ENCODE results near the gene AHNAK. TPM values are rescaled to one million over a fixed set of nuclear protein-coding genes. Genes with fewer than 3 reads are reported as not detected.

The AHNAK gene
- total and polyA plus RNA-seq, 2 donors (not counting 3 experiments of a cell fraction or from before 2014, with no cell fraction given): 35.2 to 436 TPM

DNA sequence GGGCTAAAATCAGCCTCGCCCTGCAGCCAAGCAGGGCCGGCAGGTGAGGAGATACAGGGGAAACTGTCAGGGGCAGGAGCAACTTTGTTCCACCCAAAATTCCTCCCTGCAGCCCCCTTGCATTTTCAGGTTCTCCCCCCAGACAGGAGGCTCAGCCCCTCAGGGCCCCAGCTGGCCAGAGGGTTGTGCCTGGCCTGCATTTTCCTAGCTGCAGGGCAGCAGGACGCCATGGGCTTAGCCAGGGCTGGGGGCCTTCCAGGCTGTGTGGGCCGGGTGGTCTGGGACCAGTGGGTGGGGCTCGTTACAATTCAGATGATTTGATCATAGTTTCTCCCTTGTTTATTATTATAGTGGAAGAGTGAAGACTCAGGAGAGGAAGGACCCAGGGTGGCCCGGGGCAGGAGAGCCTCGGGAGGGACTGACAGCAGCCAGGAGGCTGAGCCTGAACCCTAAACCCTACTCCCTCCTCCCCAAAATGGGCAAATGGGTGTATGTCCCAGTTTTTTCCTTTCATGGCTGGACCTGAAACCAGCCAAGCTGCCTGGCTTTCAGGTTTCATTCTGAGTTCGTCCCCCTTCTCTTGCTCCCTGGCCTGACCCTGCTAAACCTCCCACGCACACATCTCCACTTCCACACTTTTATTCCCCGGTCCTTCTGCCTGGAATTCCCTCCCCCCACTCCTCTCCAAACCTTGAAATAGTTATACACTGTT is 40.0 kb downstream of the AHNAK start:
- TF ChIP-seq EZH2 (IDR thresholded peaks at IDR 0.05; ENCODE audit: borderline replicate concordance, low read depth, low read length, severe bottlenecking) (no peak), POLR2AphosphoS5 (IDR thresholded peaks at IDR 0.05; ENCODE audit: insufficient read depth, low read depth, low read length) (no peak), FOS (IDR thresholded peaks at IDR 0.05; ENCODE audit: borderline replicate concordance, insufficient read depth, low read length) (no peak), JUN (IDR thresholded peaks at IDR 0.05; ENCODE audit: borderline replicate concordance, insufficient read depth, insufficient read length, low read depth) (no peak)
- TF ChIP-seq, protein P1, sequence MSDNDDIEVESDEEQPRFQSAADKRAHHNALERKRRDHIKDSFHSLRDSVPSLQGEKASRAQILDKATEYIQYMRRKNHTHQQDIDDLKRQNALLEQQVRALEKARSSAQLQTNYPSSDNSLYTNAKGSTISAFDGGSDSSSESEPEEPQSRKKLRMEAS (IDR thresholded peaks at IDR 0.05; ENCODE audit: insufficient read depth, insufficient read length): no peak
- TF ChIP-seq, protein P2, sequence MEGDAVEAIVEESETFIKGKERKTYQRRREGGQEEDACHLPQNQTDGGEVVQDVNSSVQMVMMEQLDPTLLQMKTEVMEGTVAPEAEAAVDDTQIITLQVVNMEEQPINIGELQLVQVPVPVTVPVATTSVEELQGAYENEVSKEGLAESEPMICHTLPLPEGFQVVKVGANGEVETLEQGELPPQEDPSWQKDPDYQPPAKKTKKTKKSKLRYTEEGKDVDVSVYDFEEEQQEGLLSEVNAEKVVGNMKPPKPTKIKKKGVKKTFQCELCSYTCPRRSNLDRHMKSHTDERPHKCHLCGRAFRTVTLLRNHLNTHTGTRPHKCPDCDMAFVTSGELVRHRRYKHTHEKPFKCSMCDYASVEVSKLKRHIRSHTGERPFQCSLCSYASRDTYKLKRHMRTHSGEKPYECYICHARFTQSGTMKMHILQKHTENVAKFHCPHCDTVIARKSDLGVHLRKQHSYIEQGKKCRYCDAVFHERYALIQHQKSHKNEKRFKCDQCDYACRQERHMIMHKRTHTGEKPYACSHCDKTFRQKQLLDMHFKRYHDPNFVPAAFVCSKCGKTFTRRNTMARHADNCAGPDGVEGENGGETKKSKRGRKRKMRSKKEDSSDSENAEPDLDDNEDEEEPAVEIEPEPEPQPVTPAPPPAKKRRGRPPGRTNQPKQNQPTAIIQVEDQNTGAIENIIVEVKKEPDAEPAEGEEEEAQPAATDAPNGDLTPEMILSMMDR (IDR thresholded peaks at IDR 0.05; ENCODE audit: extremely low read depth in 1 of 2, insufficient read depth in 1 of 2, low read depth in 1 of 2, low read length in 2 of 2): no peak
- Histone ChIP-seq H3K4me3 (replicated peaks in 1 of 3; ENCODE audit: insufficient read depth in 1 of 3, low read depth in 1 of 3, low read length in 3 of 3) (no peak overlapping the region), H3K4me2 (ENCODE audit: insufficient read depth, low read length) (no peak overlapping the region), H3K27ac (ENCODE audit: insufficient read depth, low read depth, low read length) (no peak overlapping the region), H3K4me1 (ENCODE audit: control insufficient read depth, extremely low read depth, insufficient read depth, low read length) (peaks cover 14% of the 10 kb centered on the region), H3K79me2 (ENCODE audit: control insufficient read depth, insufficient read depth, low read length) (no peaks in the 10 kb centered on the region), H3K9me1 (replicated peaks; ENCODE audit: control insufficient read depth, extremely low read depth, insufficient read depth, low read length) (no peaks in the 10 kb centered on the region), H3K36me3 (ENCODE audit: control insufficient read depth in 2 of 2, extremely low read depth in 1 of 2, insufficient read depth in 2 of 2, low read length in 2 of 2) (no peaks in the 10 kb centered on the region), H3K9ac (replicated peaks; ENCODE audit: extremely low read depth, insufficient read depth, low read length) (no peak overlapping the region), H3K9me3 (replicated peaks; ENCODE audit: control insufficient read depth, insufficient read depth, low read length) (no peaks in the 10 kb centered on the region), H4K20me1 (replicated peaks; ENCODE audit: control insufficient read depth, extremely low read depth, insufficient read depth, low read length) (no peaks in the 10 kb centered on the region), H2AFZ (ENCODE audit: low read depth, low read length) (no peak overlapping the region), H3K27me3 (ENCODE audit: control insufficient read depth in 2 of 2, insufficient read depth in 2 of 2, low read length in 2 of 2) (no peaks in the 10 kb centered on the region)
- no peak for DNase-seq (ENCODE audit: low read depth, low spot score)
- dilution Hi-C loops (cut with MboI; ENCODE audit: extremely low pct_ligation_motif_present, low sequenced_read_pairs): no loop called here
- ChIA-PET CTCF (interaction anchor here (1.8 to 9.4 kb wide), 3 partner anchors 9 to 82 kb away, joined by 8 to 64 read pairs (median 28); no protein-coding TSS in a partner anchor), POLR2A (interaction anchor here (0.6 kb wide), 1 partner anchor 335 kb away, joined by 3 read pairs; no protein-coding TSS in a partner anchor)
- no peak for FAIRE-seq
- BruUV-seq (replicated peaks): no TSS peak
- intact Hi-C loops (cut with micrococcal nuclease): no loop called here
